MV-4-11 (cell line): ENCODE measurements around the gene GALNT6.

Experiments
- DNase-seq: peaks from one replicate; lab custom pipeline; 2025; lab: John Stamatoyannopoulos, UW

The GALNT6 gene

GRCh38 chr12:51381226-51382079 is 9.8 kb downstream of the GALNT6 start:
- no peak for DNase-seq

- DNase-seq, result no peak
These were observed 11.6 kb downstream of the GALNT6 start for GRCh38 chr12:51379571-51379970.

GRCh38 chr12:51378749-51379148 is 12.5 kb downstream of the GALNT6 start:
- DNase-seq, result no peak

GRCh38 chr12:51377099-51377984 is 13.9 kb downstream of the GALNT6 start:
- DNase-seq, result no peak

- DNase-seq, result no peak
These were observed 16.4 kb downstream of the GALNT6 start for GRCh38 chr12:51374856-51375255.

GRCh38 chr12:51374361-51374760 is 16.8 kb downstream of the GALNT6 start:
- no peak for DNase-seq

- peak; percentile 79 for DNase-seq
These were observed 18.0 kb downstream of the GALNT6 start for GRCh38 chr12:51373187-51373586.

- DNase-seq, result no peak
These were observed 19.2 kb downstream of the GALNT6 start for GRCh38 chr12:51372021-51372420.

- peak; percentile 39 for DNase-seq
These were observed 19.8 kb downstream of the GALNT6 start for GRCh38 chr12:51371295-51371953.

GRCh38 chr12:51370667-51371066 is 20.5 kb downstream of the GALNT6 start:
- no peak for DNase-seq

GRCh38 chr12:51369581-51369980 is 21.6 kb downstream of the GALNT6 start:
- DNase-seq, result no peak

- peak; percentile 96 for DNase-seq
These were observed 22.3 kb downstream of the GALNT6 start for GRCh38 chr12:51368640-51369517.

GRCh38 chr12:51365276-51365675 is 25.9 kb downstream of the GALNT6 start:
- DNase-seq, result no peak

GRCh38 chr12:51364001-51364400 is 27.2 kb downstream of the GALNT6 start:
- no peak for DNase-seq

- DNase-seq, result no peak
These were observed 28.4 kb downstream of the GALNT6 start for GRCh38 chr12:51362747-51363342.

- DNase-seq, result no peak
These were observed 28.9 kb downstream of the GALNT6 start for GRCh38 chr12:51362307-51362706.

- no peak for DNase-seq
These were observed 29.8 kb downstream of the GALNT6 start for GRCh38 chr12:51361161-51362016.

GRCh38 chr12:51360315-51360714 is 30.9 kb downstream of the GALNT6 start:
- DNase-seq, result no peak

- no peak for DNase-seq
These were observed 31.4 kb downstream of the GALNT6 start for GRCh38 chr12:51359851-51360250.

GRCh38 chr12:51358496-51358895 is 32.7 kb downstream of the GALNT6 start:
- DNase-seq, result no peak
